ENCODE data around the gene HS1BP3.

HS1BP3 gene

GRCh38 chr2:20609995-20610357, 40.9 kb downstream of the HS1BP3 start:
- no peak overlapping the region for H3K4me3 ChIP-seq (ENCODE audit: low read depth, low read length)
- no peak for DNase-seq (ENCODE audit: low read depth)

GRCh38 chr2:20609349-20609994, 41.4 kb downstream of the HS1BP3 start:
- H3K4me3 ChIP-seq (ENCODE audit: low read depth, low read length), result no peak overlapping the region
- TF ChIP-seq POLR2A (IDR thresholded peaks at IDR 0.05; ENCODE audit: extremely low read depth, insufficient read length) (no peak), MAX (IDR thresholded peaks at IDR 0.05; ENCODE audit: low read depth, low read length) (no peak), CTCF (IDR thresholded peaks at IDR 0.05; ENCODE audit: low read depth, low read length) (no peak), MYC (IDR thresholded peaks at IDR 0.05; ENCODE audit: low read depth, low read length) (no peak)
- no peak for DNase-seq (ENCODE audit: low read depth)

More at GRCh38 chr2:20609995-20610357, 40.9 kb downstream of the HS1BP3 start:
- no peak for TF ChIP-seq MAX (IDR thresholded peaks at IDR 0.05; ENCODE audit: low read depth, low read length)
- TF ChIP-seq CTCF (IDR thresholded peaks at IDR 0.05; ENCODE audit: low read depth, low read length), result no peak
- TF ChIP-seq MYC (IDR thresholded peaks at IDR 0.05; ENCODE audit: low read depth, low read length), result no peak
- no peak for TF ChIP-seq POLR2A (IDR thresholded peaks at IDR 0.05; ENCODE audit: extremely low read depth, insufficient read length)

GRCh38 chr2:20608666-20609348, 42.1 kb downstream of the HS1BP3 start:
- no peak overlapping the region for H3K4me3 ChIP-seq (ENCODE audit: low read depth, low read length)
- TF ChIP-seq CTCF (IDR thresholded peaks at IDR 0.05; ENCODE audit: low read depth, low read length) (no peak), MAX (IDR thresholded peaks at IDR 0.05; ENCODE audit: low read depth, low read length) (no peak), MYC (IDR thresholded peaks at IDR 0.05; ENCODE audit: low read depth, low read length) (no peak), POLR2A (IDR thresholded peaks at IDR 0.05; ENCODE audit: extremely low read depth, insufficient read length) (no peak)
- DNase-seq (ENCODE audit: low read depth), result no peak

- TF ChIP-seq MAX (IDR thresholded peaks at IDR 0.05; ENCODE audit: low read depth, low read length) (no peak), MYC (IDR thresholded peaks at IDR 0.05; ENCODE audit: low read depth, low read length) (no peak), CTCF (IDR thresholded peaks at IDR 0.05; ENCODE audit: low read depth, low read length) (no peak), POLR2A (IDR thresholded peaks at IDR 0.05; ENCODE audit: extremely low read depth, insufficient read length) (no peak)
- DNase-seq (ENCODE audit: low read depth), result no peak
- no peak overlapping the region for H3K4me3 ChIP-seq (ENCODE audit: low read depth, low read length)
Measured at GRCh38 chr2:20607446-20607845, 43.5 kb downstream of the HS1BP3 start.

- no peak overlapping the region for H3K4me3 ChIP-seq (ENCODE audit: low read depth, low read length)
- DNase-seq (ENCODE audit: low read depth), result no peak
- TF ChIP-seq MAX (IDR thresholded peaks at IDR 0.05; ENCODE audit: low read depth, low read length) (no peak), MYC (IDR thresholded peaks at IDR 0.05; ENCODE audit: low read depth, low read length) (no peak), POLR2A (IDR thresholded peaks at IDR 0.05; ENCODE audit: extremely low read depth, insufficient read length) (no peak), CTCF (IDR thresholded peaks at IDR 0.05; ENCODE audit: low read depth, low read length) (no peak)
Measured at GRCh38 chr2:20606198-20606597, 44.7 kb downstream of the HS1BP3 start.

All from NB4 (cell line).